GM08714 (cell line): Measurements from ENCODE around the gene PTGES3L.
"Not testable (repeated sequence)": the region's sequence is repeated elsewhere in the genome, so short reads cannot be mapped to it uniquely, and the experiment has no call there.

ENCODE experiments used
- H3K4me3 ChIP-seq: fragments of 200-500 bp; sonication (Bioruptor generic); 2 replicates; pipeline ENCODE4 v1.5.1; 2014; ENCODE audit warnings: mild to moderate bottlenecking, low read length, inconsistent platforms
- ZNF274 ChIP-seq: IDR thresholded peaks from 2 replicates; pipeline ENCODE4 v1.6.1; 2012; ENCODE audit warnings: mild to moderate bottlenecking, low read depth, low read length

PTGES3L gene

GRCh38 chr17:42924891-42925290 is 55.0 kb downstream of the PTGES3L start:
- no peak for TF ChIP-seq ZNF274
- H3K4me3 ChIP-seq = no peak overlapping the region

- H3K4me3 ChIP-seq = not testable (repeated sequence)
Measured at GRCh38 chr17:42923472-42923871, 56.4 kb downstream of the PTGES3L start.

- H3K4me3 ChIP-seq = no peak overlapping the region
Measured at GRCh38 chr17:42922294-42922693, 57.6 kb downstream of the PTGES3L start.

GRCh38 chr17:42920922-42921321 is 59.0 kb downstream of the PTGES3L start:
- H3K4me3 ChIP-seq = no peak overlapping the region
- TF ChIP-seq ZNF274 = no peak

More at GRCh38 chr17:42922294-42922693, 57.6 kb downstream of the PTGES3L start:
- TF ChIP-seq ZNF274 = no peak

- H3K4me3 ChIP-seq = no peak overlapping the region
- TF ChIP-seq ZNF274 = no peak
Measured at GRCh38 chr17:42920106-42920900, 59.6 kb downstream of the PTGES3L start.

GRCh38 chr17:42919522-42920077 is 60.3 kb downstream of the PTGES3L start:
- not testable (repeated sequence) for H3K4me3 ChIP-seq

- H3K4me3 ChIP-seq = no peak overlapping the region
- no peak for TF ChIP-seq ZNF274
Measured at GRCh38 chr17:42918902-42919521, 60.9 kb downstream of the PTGES3L start.
